Measurements from ENCODE around the gene SYCP2L.

The SYCP2L gene

DNA sequence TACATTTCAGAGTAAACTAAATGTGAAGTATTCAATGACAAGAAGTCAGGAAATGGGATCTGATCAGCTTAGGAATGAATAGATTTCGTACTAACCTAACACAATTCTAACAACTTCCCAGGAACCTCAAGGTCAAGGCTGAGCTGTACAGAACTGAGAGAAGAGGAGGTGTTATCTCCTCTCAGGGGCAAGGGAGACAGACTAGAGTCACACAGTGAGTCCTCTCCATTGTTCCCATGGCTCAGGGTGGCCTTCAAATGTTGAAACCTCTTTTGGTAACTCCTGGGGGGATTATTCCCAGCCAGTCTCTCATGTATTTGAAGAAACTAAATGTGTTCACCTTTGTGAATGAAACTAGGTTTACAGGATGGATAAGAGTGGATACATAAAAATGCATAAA, 129.6 kb downstream of the SYCP2L start:
- no peak for DNase-seq (ENCODE audit: low spot score)

GRCh38 chr6:11017090-11017489, 130.2 kb downstream of the SYCP2L start:
- TF ChIP-seq, protein P1, sequence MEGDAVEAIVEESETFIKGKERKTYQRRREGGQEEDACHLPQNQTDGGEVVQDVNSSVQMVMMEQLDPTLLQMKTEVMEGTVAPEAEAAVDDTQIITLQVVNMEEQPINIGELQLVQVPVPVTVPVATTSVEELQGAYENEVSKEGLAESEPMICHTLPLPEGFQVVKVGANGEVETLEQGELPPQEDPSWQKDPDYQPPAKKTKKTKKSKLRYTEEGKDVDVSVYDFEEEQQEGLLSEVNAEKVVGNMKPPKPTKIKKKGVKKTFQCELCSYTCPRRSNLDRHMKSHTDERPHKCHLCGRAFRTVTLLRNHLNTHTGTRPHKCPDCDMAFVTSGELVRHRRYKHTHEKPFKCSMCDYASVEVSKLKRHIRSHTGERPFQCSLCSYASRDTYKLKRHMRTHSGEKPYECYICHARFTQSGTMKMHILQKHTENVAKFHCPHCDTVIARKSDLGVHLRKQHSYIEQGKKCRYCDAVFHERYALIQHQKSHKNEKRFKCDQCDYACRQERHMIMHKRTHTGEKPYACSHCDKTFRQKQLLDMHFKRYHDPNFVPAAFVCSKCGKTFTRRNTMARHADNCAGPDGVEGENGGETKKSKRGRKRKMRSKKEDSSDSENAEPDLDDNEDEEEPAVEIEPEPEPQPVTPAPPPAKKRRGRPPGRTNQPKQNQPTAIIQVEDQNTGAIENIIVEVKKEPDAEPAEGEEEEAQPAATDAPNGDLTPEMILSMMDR (IDR thresholded peaks at IDR 0.05; ENCODE audit: borderline replicate concordance, control extremely low read depth, extremely low read depth, insufficient read depth, missing control alignments): no peak
- in situ Hi-C loops (cut with MboI; ENCODE audit: low sequenced_read_pairs, unreplicated experiment): no loop called here

More for the DNA sequence above, 129.6 kb downstream of the SYCP2L start:
- TF ChIP-seq, protein P1 (IDR thresholded peaks at IDR 0.05; ENCODE audit: borderline replicate concordance, control extremely low read depth, extremely low read depth, insufficient read depth, missing control alignments): no peak
- in situ Hi-C loops (cut with MboI; ENCODE audit: low sequenced_read_pairs, unreplicated experiment): no loop called here

GRCh38 chr6:11018225-11018624, 131.4 kb downstream of the SYCP2L start:
- in situ Hi-C loops (cut with MboI; ENCODE audit: low sequenced_read_pairs, unreplicated experiment): no loop called here
- DNase-seq (ENCODE audit: low spot score): no peak
- TF ChIP-seq, protein P1 (IDR thresholded peaks at IDR 0.05; ENCODE audit: borderline replicate concordance, control extremely low read depth, extremely low read depth, insufficient read depth, missing control alignments): no peak

More at GRCh38 chr6:11017090-11017489, 130.2 kb downstream of the SYCP2L start:
- no peak for DNase-seq (ENCODE audit: low spot score)

DNA sequence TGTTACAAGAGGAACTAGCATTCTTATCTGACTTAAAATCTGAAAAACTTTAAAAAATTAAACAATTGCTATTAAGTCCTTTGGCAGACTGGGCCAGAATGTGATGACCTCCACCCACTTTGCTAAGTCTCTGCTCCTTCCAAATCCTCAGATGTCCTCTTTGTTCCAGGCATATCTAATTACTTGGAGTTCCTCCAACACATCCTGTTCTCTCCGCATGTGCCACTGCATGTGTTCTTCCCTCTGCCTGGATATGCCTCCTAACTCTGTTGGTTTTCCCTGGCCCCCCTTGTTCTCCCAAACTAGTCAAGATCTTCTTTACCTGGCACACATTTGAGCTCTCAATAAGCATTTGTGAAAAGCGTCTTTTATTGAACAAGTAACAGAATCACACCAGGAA, 134.2 kb downstream of the SYCP2L start:
- DNase-seq (ENCODE audit: low spot score): no peak
- TF ChIP-seq, protein P1 (IDR thresholded peaks at IDR 0.05; ENCODE audit: borderline replicate concordance, control extremely low read depth, extremely low read depth, insufficient read depth, missing control alignments): no peak
- in situ Hi-C loops (cut with MboI; ENCODE audit: low sequenced_read_pairs, unreplicated experiment): no loop called here

GRCh38 chr6:11021714-11022113, 134.9 kb downstream of the SYCP2L start:
- DNase-seq (ENCODE audit: low spot score): no peak
- in situ Hi-C loops (cut with MboI; ENCODE audit: low sequenced_read_pairs, unreplicated experiment): no loop called here
- TF ChIP-seq, protein P1 (IDR thresholded peaks at IDR 0.05; ENCODE audit: borderline replicate concordance, control extremely low read depth, extremely low read depth, insufficient read depth, missing control alignments): no peak

DNA sequence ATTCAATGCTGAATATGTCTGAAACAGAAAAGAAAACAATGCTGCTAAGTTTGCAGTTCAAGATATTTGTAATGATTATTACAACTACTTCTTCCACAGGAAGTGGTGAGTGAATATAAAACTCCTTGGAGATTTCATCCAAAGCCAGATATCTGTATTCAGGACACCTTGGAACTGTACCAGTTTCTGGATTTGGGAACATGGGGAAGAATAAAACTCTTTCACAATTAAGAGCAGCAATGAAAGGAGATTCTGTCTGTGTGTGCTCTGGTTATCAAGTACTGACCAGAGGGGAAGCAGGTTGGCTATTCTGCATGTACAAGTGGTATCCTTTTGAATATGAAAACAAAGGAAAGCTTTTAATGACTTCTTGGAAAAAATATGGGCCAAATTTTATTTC, 136.2 kb downstream of the SYCP2L start:
- TF ChIP-seq, protein P1 (IDR thresholded peaks at IDR 0.05; ENCODE audit: borderline replicate concordance, control extremely low read depth, extremely low read depth, insufficient read depth, missing control alignments): no peak
- in situ Hi-C loops (cut with MboI; ENCODE audit: low sequenced_read_pairs, unreplicated experiment): no loop called here
- DNase-seq (ENCODE audit: low spot score): no peak

Measured in GM13976 (cell line).